ENCODE results near the gene PDCD11.

PDCD11 gene

DNA sequence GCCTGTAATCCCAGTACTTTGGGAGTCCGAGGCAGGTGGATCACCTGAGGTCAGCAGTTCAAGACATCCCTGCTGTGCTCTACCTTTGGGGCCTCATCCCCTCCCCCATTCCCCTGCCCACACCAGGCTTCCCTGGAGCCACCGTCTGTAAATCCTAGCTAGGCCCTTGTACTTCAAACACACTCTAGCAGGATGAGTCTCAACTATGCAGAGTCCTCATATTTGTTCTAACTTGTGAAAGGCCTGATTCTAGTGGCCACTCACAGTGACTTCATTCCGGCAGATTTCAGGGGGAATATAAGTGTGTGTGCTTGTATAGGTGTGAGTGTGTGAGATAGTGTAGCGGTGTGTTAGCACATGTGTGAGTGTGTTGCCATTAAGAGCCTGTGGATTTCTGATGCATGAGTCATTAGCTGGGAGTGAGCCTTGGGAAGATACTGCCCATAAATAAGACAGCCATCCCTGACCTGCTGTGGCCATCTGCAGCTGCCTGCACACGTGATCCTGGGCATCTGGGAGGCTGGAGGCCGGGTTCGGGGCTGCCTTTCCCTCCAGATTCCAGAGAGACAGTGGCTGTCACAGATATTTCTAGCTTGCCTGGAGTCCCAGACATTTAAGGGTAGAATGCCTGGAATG, 95.4 kb downstream of the PDCD11 start (continued):
- TF ChIP-seq ZNF354C (tag by site-specific recombination; IDR thresholded peaks at IDR 0.05; ENCODE audit: borderline replicate concordance, low read depth): no peak
- TF ChIP-seq ZNF169 (tag by site-specific recombination; IDR thresholded peaks at IDR 0.05): no peak
- no peak for TF ChIP-seq GFI1B (tag by site-specific recombination; IDR thresholded peaks at IDR 0.05)
- TF ChIP-seq ZBTB21 (tag by site-specific recombination; IDR thresholded peaks at IDR 0.05): peak; percentile 65; the same call in 1 of the 2 replicates
- TF ChIP-seq MEIS1 (CRISPR knock-in tag; IDR thresholded peaks at IDR 0.05; ENCODE audit: borderline replicate concordance): no peak
- no peak for TF ChIP-seq ZNF404 (tag by site-specific recombination; IDR thresholded peaks at IDR 0.05)
- no peak for TF ChIP-seq RBAK (tag by site-specific recombination; IDR thresholded peaks at IDR 0.05)
- peak; percentile 56; the same call in 1 of the 2 replicates for TF ChIP-seq KLF8 (tag by site-specific recombination; IDR thresholded peaks at IDR 0.05)
- TF ChIP-seq OSR2 (tag by site-specific recombination; IDR thresholded peaks at IDR 0.05): no peak
- TF ChIP-seq ZBTB7A (tag by site-specific recombination; IDR thresholded peaks at IDR 0.05; ENCODE audit: low read depth): no peak
- TF ChIP-seq, protein P1, sequence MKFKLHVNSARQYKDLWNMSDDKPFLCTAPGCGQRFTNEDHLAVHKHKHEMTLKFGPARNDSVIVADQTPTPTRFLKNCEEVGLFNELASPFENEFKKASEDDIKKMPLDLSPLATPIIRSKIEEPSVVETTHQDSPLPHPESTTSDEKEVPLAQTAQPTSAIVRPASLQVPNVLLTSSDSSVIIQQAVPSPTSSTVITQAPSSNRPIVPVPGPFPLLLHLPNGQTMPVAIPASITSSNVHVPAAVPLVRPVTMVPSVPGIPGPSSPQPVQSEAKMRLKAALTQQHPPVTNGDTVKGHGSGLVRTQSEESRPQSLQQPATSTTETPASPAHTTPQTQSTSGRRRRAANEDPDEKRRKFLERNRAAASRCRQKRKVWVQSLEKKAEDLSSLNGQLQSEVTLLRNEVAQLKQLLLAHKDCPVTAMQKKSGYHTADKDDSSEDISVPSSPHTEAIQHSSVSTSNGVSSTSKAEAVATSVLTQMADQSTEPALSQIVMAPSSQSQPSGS (tag by site-specific recombination; IDR thresholded peaks at IDR 0.05; ENCODE audit: low read depth): no peak
- no peak for TF ChIP-seq SALL2 (tag by site-specific recombination; IDR thresholded peaks at IDR 0.05; ENCODE audit: borderline replicate concordance)
- no peak for TF ChIP-seq ZNF112 (tag by site-specific recombination; IDR thresholded peaks at IDR 0.05)
- no peak for TF ChIP-seq BCL11B (tag by site-specific recombination; IDR thresholded peaks at IDR 0.05; ENCODE audit: low read depth)
- TF ChIP-seq ZNF366 (tag by site-specific recombination; conservative IDR thresholded peaks at IDR 0.05): peak; percentile 72
- TF ChIP-seq ZNF274 (IDR thresholded peaks at IDR 0.05; ENCODE audit: low read length): no peak
- no peak for TF ChIP-seq ZNF274 (tag by site-specific recombination; IDR thresholded peaks at IDR 0.05; ENCODE audit: borderline replicate concordance)
- peak; percentile 90 for TF ChIP-seq WT1 (tag by site-specific recombination; IDR thresholded peaks at IDR 0.05)
- TF ChIP-seq, protein P2, sequence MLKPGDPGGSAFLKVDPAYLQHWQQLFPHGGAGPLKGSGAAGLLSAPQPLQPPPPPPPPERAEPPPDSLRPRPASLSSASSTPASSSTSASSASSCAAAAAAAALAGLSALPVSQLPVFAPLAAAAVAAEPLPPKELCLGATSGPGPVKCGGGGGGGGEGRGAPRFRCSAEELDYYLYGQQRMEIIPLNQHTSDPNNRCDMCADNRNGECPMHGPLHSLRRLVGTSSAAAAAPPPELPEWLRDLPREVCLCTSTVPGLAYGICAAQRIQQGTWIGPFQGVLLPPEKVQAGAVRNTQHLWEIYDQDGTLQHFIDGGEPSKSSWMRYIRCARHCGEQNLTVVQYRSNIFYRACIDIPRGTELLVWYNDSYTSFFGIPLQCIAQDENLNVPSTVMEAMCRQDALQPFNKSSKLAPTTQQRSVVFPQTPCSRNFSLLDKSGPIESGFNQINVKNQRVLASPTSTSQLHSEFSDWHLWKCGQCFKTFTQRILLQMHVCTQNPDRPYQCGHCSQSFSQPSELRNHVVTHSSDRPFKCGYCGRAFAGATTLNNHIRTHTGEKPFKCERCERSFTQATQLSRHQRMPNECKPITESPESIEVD (tag by site-specific recombination; IDR thresholded peaks at IDR 0.05): no peak
- TF ChIP-seq, protein P3, sequence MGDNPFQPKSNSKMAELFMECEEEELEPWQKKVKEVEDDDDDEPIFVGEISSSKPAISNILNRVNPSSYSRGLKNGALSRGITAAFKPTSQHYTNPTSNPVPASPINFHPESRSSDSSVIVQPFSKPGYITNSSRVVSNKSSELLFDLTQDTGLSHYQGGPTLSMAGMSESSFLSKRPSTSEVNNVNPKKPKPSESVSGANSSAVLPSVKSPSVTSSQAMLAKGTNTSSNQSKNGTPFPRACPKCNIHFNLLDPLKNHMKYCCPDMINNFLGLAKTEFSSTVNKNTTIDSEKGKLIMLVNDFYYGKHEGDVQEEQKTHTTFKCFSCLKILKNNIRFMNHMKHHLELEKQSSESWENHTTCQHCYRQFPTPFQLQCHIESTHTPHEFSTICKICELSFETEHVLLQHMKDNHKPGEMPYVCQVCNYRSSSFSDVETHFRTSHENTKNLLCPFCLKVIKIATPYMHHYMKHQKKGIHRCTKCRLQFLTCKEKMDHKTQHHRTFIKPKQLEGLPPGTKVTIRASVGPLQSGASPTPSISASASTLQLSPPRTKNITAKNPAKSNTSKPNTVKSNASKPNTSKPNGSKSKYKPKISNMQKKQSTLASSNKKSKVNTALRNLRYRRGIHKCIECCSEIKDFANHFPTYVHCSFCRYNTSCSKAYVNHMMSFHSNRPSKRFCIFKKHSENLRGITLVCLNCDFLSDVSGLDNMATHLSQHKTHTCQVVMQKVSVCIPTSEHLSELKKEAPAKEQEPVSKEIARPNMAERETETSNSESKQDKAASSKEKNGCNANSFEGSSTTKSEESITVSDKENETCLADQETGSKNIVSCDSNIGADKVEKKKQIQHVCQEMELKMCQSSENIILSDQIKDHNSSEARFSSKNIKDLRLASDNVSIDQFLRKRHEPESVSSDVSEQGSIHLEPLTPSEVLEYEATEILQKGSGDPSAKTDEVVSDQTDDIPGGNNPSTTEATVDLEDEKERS (tag by site-specific recombination; IDR thresholded peaks at IDR 0.05): peak; percentile 70; the same call in 1 of the 2 replicates
- TF ChIP-seq, protein P4, sequence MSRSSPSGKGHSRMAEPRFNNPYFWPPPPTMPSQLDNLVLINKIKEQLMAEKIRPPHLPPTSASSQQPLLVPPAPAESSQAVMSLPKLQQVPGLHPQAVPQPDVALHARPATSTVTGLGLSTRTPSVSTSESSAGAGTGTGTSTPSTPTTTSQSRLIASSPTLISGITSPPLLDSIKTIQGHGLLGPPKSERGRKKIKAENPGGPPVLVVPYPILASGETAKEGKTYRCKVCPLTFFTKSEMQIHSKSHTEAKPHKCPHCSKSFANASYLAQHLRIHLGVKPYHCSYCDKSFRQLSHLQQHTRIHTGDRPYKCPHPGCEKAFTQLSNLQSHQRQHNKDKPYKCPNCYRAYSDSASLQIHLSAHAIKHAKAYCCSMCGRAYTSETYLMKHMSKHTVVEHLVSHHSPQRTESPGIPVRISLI (tag by site-specific recombination; IDR thresholded peaks at IDR 0.05): no peak
- TF ChIP-seq ZNF561 (tag by site-specific recombination; IDR thresholded peaks at IDR 0.05; ENCODE audit: borderline replicate concordance): no peak
- TF ChIP-seq ZNF174 (tag by site-specific recombination; IDR thresholded peaks at IDR 0.05): no peak
- TF ChIP-seq, protein P5, sequence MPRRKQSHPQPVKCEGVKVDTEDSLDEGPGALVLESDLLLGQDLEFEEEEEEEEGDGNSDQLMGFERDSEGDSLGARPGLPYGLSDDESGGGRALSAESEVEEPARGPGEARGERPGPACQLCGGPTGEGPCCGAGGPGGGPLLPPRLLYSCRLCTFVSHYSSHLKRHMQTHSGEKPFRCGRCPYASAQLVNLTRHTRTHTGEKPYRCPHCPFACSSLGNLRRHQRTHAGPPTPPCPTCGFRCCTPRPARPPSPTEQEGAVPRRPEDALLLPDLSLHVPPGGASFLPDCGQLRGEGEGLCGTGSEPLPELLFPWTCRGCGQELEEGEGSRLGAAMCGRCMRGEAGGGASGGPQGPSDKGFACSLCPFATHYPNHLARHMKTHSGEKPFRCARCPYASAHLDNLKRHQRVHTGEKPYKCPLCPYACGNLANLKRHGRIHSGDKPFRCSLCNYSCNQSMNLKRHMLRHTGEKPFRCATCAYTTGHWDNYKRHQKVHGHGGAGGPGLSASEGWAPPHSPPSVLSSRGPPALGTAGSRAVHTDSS (tag by site-specific recombination; IDR thresholded peaks at IDR 0.05): no peak
- TF ChIP-seq KLF9 (tag by site-specific recombination; IDR thresholded peaks at IDR 0.05; ENCODE audit: low read depth): no peak
- no peak for TF ChIP-seq TCF7L2 (IDR thresholded peaks at IDR 0.05; ENCODE audit: borderline replicate concordance, low read depth, low read length)
- no peak for TF ChIP-seq ZSCAN16 (tag by site-specific recombination; IDR thresholded peaks at IDR 0.05)
- peak; percentile 68; the same call in 1 of the 2 replicates for TF ChIP-seq PRDM1 (tag by site-specific recombination; IDR thresholded peaks at IDR 0.05)
- TF ChIP-seq MZF1 (tag by site-specific recombination; IDR thresholded peaks at IDR 0.05; ENCODE audit: borderline replicate concordance): no peak
- TF ChIP-seq, protein P6, sequence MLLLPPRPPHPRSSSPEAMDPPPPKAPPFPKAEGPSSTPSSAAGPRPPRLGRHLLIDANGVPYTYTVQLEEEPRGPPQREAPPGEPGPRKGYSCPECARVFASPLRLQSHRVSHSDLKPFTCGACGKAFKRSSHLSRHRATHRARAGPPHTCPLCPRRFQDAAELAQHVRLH (tag by site-specific recombination; IDR thresholded peaks at IDR 0.05): no peak
- TF ChIP-seq ZNF155 (tag by site-specific recombination; IDR thresholded peaks at IDR 0.05): no peak
- TF ChIP-seq SP3 (tag by site-specific recombination; IDR thresholded peaks at IDR 0.05): no peak; the same call in 1 of the 2 replicates
- no peak for TF ChIP-seq KLF7 (tag by site-specific recombination; IDR thresholded peaks at IDR 0.05; ENCODE audit: borderline replicate concordance)
